Midbrain (tissue), 1 donor: ENCODE results near the gene RHBDD1.

Experiments used
- DNase-seq: peaks from one replicate; lab custom pipeline; 2025; lab: John Stamatoyannopoulos, UW

Gene RHBDD1

GRCh38 chr2:226835796-226836547 is at the start of gene RHBDD1:
RHBDD1 (plus strand) TSS chr2:226836054; CDS start chr2:226864694, 28,640 bp downstream.
- DNase-seq, result peak; percentile 95

GRCh38 chr2:226788064-226788463 is 47.8 kb upstream of the RHBDD1 start:
- DNase-seq, result no peak

- no peak for DNase-seq
Observed at GRCh38 chr2:226788881-226789490, 46.9 kb upstream of the RHBDD1 start.

- no peak for DNase-seq
Observed at GRCh38 chr2:226790011-226790410, 45.8 kb upstream of the RHBDD1 start.

- no peak for DNase-seq
Observed at GRCh38 chr2:226790431-226790830, 45.4 kb upstream of the RHBDD1 start.

- DNase-seq, result peak; percentile 86
Observed at GRCh38 chr2:226791056-226791486, 44.8 kb upstream of the RHBDD1 start.

- DNase-seq, result peak; percentile 92
Observed at GRCh38 chr2:226791487-226792081, 44.3 kb upstream of the RHBDD1 start.

GRCh38 chr2:226792155-226792881 is 43.5 kb upstream of the RHBDD1 start:
- no peak for DNase-seq

- DNase-seq, result no peak
Observed at GRCh38 chr2:226793646-226794045, 42.2 kb upstream of the RHBDD1 start.

GRCh38 chr2:226794196-226794661 is 41.6 kb upstream of the RHBDD1 start:
- DNase-seq, result no peak

- DNase-seq, result no peak
Observed at GRCh38 chr2:226794751-226795171, 41.1 kb upstream of the RHBDD1 start.

- no peak for DNase-seq
Observed at GRCh38 chr2:226795281-226796011, 40.4 kb upstream of the RHBDD1 start.

GRCh38 chr2:226796012-226796839 is 39.6 kb upstream of the RHBDD1 start:
- no peak for DNase-seq

GRCh38 chr2:226796840-226797288 is 39.0 kb upstream of the RHBDD1 start:
- no peak for DNase-seq

GRCh38 chr2:226797289-226797988 is 38.4 kb upstream of the RHBDD1 start:
- no peak for DNase-seq

- DNase-seq, result no peak
Observed at GRCh38 chr2:226797989-226798421, 37.8 kb upstream of the RHBDD1 start.

GRCh38 chr2:226798422-226799210 is 37.2 kb upstream of the RHBDD1 start:
- peak; percentile 29 for DNase-seq

- peak; percentile 78 for DNase-seq
Observed at GRCh38 chr2:226799211-226799975, 36.5 kb upstream of the RHBDD1 start, which contains the start of gene IRS1. IRS1 (minus strand) TSS chr2:226799820; CDS start chr2:226798738, 1,082 bp downstream.
